Measurements from ENCODE around the gene CLDN20. TPM values are rescaled to one million over a fixed set of nuclear protein-coding genes. Genes with fewer than 3 reads are reported as not detected.
A peak's percentile ranks its signal among the peaks of the same experiment; 100 is the strongest.

CLDN20 gene
- total RNA-seq, 1 donor from 2014 or later, result 2.2 TPM

GRCh38 chr6:155245193-155245592 lies 18.6 kb upstream of the CLDN20 start:
- no peak for DNase-seq (ENCODE audit: low spot score)

GRCh38 chr6:155245831-155246230 lies 18.0 kb upstream of the CLDN20 start:
- DNase-seq (ENCODE audit: low spot score), result no peak

- no peak for DNase-seq (ENCODE audit: low spot score)
Measured at GRCh38 chr6:155246825-155247224, 17.0 kb upstream of the CLDN20 start.

GRCh38 chr6:155247618-155248007 lies 16.2 kb upstream of the CLDN20 start:
- peak; percentile 67 for DNase-seq (ENCODE audit: low spot score)

GRCh38 chr6:155248008-155249001 lies 15.5 kb upstream of the CLDN20 start:
- DNase-seq (ENCODE audit: low spot score), result peak; percentile 81

GRCh38 chr6:155250701-155251381 lies 13.0 kb upstream of the CLDN20 start:
- no peak for DNase-seq (ENCODE audit: low spot score)

- no peak for DNase-seq (ENCODE audit: low spot score)
Measured at GRCh38 chr6:155252581-155252980, 11.2 kb upstream of the CLDN20 start.

- DNase-seq (ENCODE audit: low spot score), result no peak
Measured at GRCh38 chr6:155253337-155253736, 10.5 kb upstream of the CLDN20 start.

- no peak for DNase-seq (ENCODE audit: low spot score)
Measured at GRCh38 chr6:155254139-155254538, 9.7 kb upstream of the CLDN20 start.

GRCh38 chr6:155256122-155256795 lies 7.6 kb upstream of the CLDN20 start:
- no peak for DNase-seq (ENCODE audit: low spot score)

GRCh38 chr6:155257796-155258195 lies 6.0 kb upstream of the CLDN20 start:
- DNase-seq (ENCODE audit: low spot score), result no peak

GRCh38 chr6:155259204-155259603 lies 4.6 kb upstream of the CLDN20 start:
- DNase-seq (ENCODE audit: low spot score), result no peak

- DNase-seq (ENCODE audit: low spot score), result no peak
Measured at GRCh38 chr6:155259897-155260296, 3.9 kb upstream of the CLDN20 start.

GRCh38 chr6:155260686-155261085 lies 3.1 kb upstream of the CLDN20 start:
- no peak for DNase-seq (ENCODE audit: low spot score)

- no peak for DNase-seq (ENCODE audit: low spot score)
Measured at GRCh38 chr6:155261111-155261900, 2.5 kb upstream of the CLDN20 start.

- no peak for DNase-seq (ENCODE audit: low spot score)
Measured at GRCh38 chr6:155262655-155263054, 1.2 kb upstream of the CLDN20 start.

GRCh38 chr6:155264693-155265320 lies 994 bp downstream of the CLDN20 start:
- peak; percentile 57 for DNase-seq (ENCODE audit: low spot score)

GRCh38 chr6:155265843-155266535 lies 2.2 kb downstream of the CLDN20 start:
- DNase-seq (ENCODE audit: low spot score), result no peak

- no peak for DNase-seq (ENCODE audit: low spot score)
Measured at GRCh38 chr6:155267411-155267810, 3.6 kb downstream of the CLDN20 start.
